WI38 (cell line): Measurements from ENCODE around the gene RINT1.

Experiments used
- H3K4me3 ChIP-seq: 2 replicates; pipeline ENCODE4 v1.5.1; 2011; ENCODE audit warnings: low read depth, mild to moderate bottlenecking, control low read depth, low read length
- CTCF ChIP-seq: IDR thresholded peaks from 2 replicates; pipeline ENCODE4 v1.5.1; 2012; ENCODE audit warnings: low read depth, mild to moderate bottlenecking, control low read depth, low read length

The RINT1 gene

GRCh38 chr7:105531792-105532671, at the start of gene RINT1:
RINT1 (plus strand) TSS chr7:105532201; CDS start chr7:105532316, 115 bp downstream.
- H3K4me3 ChIP-seq = peak within 1 kb of the TSS; percentile 99
- TF ChIP-seq CTCF = peak; percentile 89

- TF ChIP-seq CTCF = peak; percentile 33
- H3K4me3 ChIP-seq = 0 out of 2 replicates have a peak overlapping the region, but pooled peaks have one; percentile 22
Observed at GRCh38 chr7:105487579-105488571, 44.1 kb upstream of the RINT1 start.

- no peak for TF ChIP-seq CTCF
- no peak overlapping the region for H3K4me3 ChIP-seq
Observed at GRCh38 chr7:105489409-105489808, 42.6 kb upstream of the RINT1 start.

GRCh38 chr7:105493196-105493922, 38.6 kb upstream of the RINT1 start:
- H3K4me3 ChIP-seq = peak overlapping the region; percentile 48
- TF ChIP-seq CTCF = no peak

GRCh38 chr7:105493923-105494315, 38.1 kb upstream of the RINT1 start:
- peak overlapping the region; percentile 48 for H3K4me3 ChIP-seq
- no peak for TF ChIP-seq CTCF

GRCh38 chr7:105496521-105496920, 35.5 kb upstream of the RINT1 start:
- no peak for TF ChIP-seq CTCF
- peak overlapping the region; percentile 2; the same call in 1 of the 2 replicates for H3K4me3 ChIP-seq
